ENCODE results near the gene GEN1.

Gene GEN1

DNA sequence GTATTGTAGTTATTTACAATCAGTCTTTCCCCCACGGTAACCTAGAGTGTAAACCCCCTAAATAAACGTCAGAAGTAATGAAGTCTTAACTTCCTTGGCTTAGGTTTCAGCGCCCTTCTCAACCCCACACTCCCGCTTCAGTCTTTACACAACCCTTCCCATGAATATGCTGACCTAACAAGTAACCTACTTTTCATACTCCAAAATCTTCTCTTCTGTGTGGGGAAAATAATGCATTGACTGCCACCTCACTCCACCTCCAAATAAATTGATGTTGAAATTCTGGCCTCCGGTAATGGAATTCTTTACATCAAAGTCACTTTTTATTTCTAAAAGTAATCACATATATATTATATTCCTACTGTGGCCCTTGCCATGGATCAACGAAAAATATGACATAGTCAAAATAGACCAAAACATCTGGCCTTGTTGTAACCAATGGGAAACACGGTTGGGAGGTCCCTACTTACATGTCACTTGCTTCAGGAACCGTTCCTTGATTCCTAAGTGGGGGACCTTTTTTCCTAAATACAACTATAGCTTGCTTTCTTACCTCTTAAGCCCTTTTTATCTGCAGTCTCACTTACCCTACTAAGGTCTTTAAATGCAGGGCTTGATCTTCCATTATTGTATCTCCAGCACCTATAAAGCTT lies 961 bp downstream of the GEN1 start:
- peak in 1 of 2 experiments; percentile 23 for DNase-seq

- DNase-seq, result no peak
Measured at GRCh38 chr2:17756668-17757067, 2.7 kb downstream of the GEN1 start.

DNA sequence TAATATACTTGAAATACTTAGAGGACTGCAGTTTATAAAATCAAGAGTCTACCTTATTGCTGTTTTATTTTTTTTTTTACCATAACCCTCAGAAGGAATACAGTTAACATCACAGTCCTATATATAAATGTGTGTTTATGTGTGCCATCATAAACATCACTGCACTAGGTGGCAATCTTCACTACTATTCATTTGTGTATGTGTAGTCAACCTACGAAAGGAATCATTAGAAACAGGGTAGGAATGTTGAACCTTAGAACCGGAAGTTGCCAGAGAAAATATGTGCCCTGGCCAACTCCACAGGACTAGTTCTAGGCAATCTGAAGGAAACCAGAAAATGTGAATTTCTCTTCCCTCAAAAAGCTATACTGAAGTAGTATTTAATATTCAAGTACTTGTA lies 3.4 kb downstream of the GEN1 start:
- DNase-seq, result no peak

GRCh38 chr2:17758118-17758517 lies 4.2 kb downstream of the GEN1 start:
- DNase-seq, result no peak

DNA sequence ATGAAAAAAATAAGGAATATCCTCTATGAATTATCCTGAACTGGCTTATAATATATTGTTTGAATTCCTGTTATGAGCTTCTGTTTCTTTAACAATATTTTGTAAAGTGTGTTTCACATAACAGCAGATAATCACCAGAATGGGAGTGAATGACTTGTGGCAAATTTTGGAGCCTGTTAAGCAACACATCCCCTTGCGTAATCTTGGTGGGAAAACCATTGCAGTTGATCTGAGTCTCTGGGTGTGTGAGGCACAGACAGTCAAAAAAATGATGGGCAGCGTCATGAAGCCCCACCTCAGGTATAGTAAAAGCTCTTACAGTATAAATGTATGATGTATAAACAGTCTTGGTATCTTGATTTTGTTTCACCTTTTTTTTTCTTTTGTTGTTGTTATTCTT lies 5.9 kb downstream of the GEN1 start:
- DNase-seq, result no peak

- DNase-seq, result no peak
Measured at GRCh38 chr2:17762451-17762850, 8.5 kb downstream of the GEN1 start.

- DNase-seq, result no peak
Measured at GRCh38 chr2:17763641-17764333, 9.8 kb downstream of the GEN1 start.

DNA sequence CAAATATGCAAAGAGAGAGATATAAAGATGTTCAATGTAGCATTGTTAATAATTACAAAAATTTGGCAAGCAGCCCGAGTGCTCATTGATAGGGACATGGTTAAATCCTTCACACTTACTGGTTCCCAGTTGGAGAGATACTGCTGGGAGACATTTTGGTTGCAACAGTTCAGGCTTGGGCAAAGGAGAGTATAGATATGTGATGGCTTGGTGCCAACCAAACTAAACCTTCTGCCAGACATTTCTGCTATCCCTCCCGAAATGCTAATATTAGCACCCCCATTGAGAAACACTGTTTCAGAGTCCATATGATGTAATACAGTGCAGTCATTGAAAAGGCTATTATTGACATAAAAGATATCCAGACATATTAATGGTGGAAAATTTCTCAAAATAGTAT lies 11.5 kb downstream of the GEN1 start:
- DNase-seq, result no peak

DNA sequence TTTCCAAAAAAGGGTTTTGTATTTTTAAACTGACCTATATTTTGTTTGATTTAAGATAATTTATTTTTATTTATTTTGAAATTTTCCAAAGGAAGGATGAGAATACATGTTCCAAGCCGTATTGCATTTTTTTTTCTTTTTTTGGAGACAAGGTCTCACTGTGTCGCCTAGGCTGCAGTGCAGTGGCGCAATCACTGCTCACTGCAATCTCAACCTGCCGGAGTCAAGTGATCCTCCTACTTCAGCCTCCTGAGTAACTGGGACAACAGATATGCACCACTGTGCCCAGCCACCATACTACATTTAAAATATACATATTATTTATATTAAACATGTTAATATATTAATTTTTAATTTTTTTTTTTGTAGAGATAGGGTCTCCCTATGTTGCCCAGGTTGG lies 15.0 kb downstream of the GEN1 start:
- DNase-seq, result no peak

- DNase-seq, result no peak
Measured at GRCh38 chr2:17771956-17772355, 18.0 kb downstream of the GEN1 start.

DNA sequence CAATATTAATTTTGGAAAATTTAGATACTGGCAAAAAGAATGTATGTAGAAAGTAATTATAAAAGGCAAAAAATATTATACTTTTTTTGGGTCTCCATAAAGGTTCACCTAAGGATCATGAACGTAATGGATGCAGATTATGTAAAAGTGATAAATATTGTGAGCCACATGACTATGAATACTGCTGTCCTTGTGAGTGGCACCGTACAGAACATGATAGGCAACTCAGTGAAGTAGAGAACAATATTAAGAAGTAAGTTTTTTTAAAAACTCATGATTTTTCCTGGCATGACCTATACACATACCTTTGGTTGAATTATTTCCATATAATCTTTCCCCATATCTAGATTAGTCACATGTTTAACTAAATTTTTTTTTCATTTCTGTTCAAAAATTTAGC lies 18.6 kb downstream of the GEN1 start:
- DNase-seq, result no peak

GRCh38 chr2:17780546-17780945 lies 26.6 kb downstream of the GEN1 start:
- DNase-seq, result no peak

- no peak for DNase-seq
Measured at GRCh38 chr2:17781482-17781881, 27.5 kb downstream of the GEN1 start.

DNA sequence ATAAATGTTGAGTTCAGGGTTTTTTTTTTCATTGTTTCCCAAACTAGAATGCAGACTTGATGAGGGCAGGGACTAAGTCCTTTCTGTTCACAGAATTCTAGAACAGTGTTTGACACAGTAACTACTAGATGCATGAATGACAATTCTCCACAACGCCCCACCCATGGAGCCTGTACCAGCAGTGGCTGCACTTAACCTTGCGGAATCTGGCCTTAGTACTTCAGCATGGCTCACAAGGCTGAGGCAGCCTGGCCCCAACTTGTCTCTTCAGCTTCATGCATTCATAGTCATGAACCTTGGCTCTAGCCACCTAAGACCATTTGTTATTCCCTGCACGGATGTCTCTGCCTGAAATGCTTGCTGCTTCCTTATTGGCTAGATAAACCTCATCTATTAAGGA lies 32.8 kb downstream of the GEN1 start:
- DNase-seq, result no peak

DNA sequence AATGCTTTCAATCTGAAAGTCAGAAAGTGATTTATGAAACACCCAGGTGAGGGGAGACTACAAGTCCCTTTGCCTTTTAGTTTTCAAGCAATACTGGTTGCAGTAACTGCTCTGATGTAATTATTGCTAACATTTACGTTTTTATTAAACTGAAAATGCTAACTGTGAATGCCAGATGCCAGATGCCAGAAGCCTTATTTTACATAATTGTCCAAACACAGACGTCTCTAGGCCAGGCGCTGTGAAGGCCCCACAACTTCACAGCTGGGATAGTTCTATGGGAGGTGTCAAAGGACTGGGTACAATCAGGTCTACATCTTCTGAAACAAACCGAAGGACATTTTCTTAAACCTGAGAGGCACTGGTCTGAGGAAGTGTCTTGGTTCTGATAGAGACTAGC lies 34.8 kb downstream of the GEN1 start:
- DNase-seq, result no peak

- DNase-seq, result no peak
Measured at GRCh38 chr2:17790536-17790935, 36.6 kb downstream of the GEN1 start.

DNA sequence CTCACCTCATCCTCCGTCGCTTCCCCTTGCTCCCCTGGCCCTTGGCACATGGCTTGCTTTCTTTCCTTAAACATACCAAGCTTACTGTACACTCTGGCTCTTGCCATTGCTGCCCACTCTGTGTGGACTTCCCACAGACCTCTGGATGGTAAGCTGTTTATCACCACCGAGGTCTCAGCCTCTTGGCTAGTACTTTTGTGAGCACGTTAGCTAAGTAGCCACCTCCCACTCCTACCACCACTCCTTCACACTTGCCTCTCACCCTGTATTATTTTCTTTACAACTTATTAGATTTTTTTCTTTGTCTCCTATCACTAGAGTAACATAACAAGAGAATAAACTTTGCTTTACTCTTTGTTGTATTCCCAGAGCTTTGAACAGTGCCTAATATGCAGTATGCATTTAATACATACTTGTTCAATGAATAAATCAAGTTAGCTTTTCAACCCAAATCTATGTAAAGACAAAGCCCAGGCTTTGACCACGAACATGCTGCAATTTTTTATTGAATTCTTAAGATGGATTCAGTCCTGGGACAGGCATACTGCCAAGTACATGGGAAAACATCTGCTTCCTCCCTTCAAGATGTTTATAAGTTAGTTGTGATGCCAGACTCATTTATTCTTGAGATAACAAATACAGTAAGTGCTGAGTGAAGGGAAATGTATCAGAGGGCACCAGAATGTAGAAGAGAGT lies 37.3 kb downstream of the GEN1 start:
- DNase-seq, result no peak

GRCh38 chr2:17791817-17792130 lies 37.8 kb downstream of the GEN1 start:
- DNase-seq, result no peak

DNA sequence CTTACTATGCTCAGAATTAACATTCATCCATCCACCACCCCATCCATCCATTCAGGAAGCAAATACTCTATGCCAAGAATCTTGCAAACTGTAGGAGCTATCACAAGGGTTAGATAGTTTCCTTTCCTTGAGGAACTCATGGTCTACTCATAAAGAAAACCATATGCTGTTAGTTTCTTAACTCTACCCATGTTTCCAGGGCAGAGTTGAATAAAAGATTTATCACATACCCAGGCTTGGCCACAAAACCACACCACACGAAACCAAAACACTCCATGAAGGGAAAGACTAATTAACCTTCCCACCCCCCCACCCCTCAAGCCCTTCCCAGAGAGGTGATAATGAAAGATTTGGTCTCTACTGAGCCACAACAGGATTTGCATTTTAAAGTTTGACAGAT lies 38.6 kb downstream of the GEN1 start:
- DNase-seq, result no peak

DNA sequence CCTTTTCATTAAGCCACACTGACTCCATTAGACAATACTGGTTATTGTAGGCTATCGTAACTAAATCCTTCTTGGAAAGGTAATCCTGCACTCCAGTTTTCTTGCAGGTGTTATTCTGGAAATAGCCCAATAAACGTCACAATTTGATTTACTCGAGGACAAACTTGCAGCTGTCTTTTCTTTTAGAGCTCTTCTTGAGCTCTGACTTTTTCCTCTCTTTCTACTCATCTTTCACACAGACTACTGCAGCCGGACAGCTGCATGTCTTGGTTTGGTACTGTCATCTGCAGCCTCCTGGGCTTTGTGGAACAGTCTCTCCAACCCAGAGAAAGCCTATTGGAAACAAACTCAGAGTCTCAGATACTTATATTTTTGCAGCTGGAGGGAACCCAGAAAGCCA lies 39.4 kb downstream of the GEN1 start:
- no peak for DNase-seq

DNA sequence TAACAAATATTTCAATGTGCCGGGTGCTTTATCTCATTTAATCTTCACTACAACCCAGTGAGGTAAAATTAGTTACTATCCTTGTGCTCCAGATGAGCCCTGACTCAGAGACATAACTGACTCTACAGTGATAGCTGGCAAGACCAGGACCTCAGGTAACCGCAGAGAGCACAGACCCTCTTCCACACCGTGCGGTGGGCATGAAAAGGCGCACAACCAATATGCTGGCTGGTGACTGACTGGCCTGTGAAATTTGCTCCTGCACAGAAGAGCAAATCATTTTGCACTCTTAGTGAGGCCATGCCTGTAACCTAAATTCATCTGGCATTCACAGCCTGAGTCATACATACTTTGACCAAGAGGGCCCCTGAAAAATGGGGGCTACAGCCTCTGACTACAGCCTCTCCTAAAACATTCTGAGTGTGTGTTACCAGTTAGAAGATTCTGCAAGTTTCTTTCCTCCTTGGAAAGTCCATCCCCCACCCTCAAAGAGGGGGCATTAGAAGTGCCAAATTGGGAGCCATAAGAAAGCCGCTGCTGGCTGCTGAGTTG lies 39.9 kb downstream of the GEN1 start:
- DNase-seq, result no peak

GRCh38 chr2:17795309-17795708 lies 41.4 kb downstream of the GEN1 start:
- DNase-seq, result no peak

GRCh38 chr2:17798338-17798737 lies 44.4 kb downstream of the GEN1 start:
- DNase-seq, result peak; percentile 36 to 64
